ENCODE measurements around the gene CD22.

DNA sequence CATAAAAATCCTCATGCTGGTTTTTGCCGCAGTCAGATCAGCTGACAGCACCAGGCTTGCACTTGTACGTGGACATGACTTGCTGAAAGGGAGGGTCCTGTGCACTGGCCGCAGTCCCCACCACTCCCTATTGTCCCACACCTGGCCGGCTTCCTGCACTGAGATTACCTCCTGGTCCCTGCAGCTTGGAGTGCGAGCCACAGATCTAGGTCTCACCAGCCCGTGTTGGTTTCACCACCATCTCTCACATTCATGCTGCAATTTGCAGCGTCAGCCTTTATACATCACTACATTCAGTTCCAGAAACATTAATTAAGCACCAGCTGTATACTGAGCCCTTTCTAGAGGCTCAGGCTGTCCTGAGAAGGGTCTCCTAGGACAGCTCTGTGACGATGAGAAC lies 15.0 kb upstream of the CD22 start:
- no peak for TF ChIP-seq POLR2A (IDR thresholded peaks at IDR 0.05)
- TF ChIP-seq, protein P1, sequence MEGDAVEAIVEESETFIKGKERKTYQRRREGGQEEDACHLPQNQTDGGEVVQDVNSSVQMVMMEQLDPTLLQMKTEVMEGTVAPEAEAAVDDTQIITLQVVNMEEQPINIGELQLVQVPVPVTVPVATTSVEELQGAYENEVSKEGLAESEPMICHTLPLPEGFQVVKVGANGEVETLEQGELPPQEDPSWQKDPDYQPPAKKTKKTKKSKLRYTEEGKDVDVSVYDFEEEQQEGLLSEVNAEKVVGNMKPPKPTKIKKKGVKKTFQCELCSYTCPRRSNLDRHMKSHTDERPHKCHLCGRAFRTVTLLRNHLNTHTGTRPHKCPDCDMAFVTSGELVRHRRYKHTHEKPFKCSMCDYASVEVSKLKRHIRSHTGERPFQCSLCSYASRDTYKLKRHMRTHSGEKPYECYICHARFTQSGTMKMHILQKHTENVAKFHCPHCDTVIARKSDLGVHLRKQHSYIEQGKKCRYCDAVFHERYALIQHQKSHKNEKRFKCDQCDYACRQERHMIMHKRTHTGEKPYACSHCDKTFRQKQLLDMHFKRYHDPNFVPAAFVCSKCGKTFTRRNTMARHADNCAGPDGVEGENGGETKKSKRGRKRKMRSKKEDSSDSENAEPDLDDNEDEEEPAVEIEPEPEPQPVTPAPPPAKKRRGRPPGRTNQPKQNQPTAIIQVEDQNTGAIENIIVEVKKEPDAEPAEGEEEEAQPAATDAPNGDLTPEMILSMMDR (IDR thresholded peaks at IDR 0.05): no peak

Data from prostate gland (tissue), 2 donors.